Gastrocnemius medialis (tissue), 4 donors: ENCODE data around the gene BMP7.

Source experiments
- CTCF ChIP-seq, 5 experiments: fragments of 450-650 bp in 3 of 5; fragments of 200-600 bp in 2 of 5; sonication (generic) in 2 of 5; IDR thresholded peaks in 4 of 5; conservative IDR thresholded peaks in 1 of 5; 1 replicate in 4 of 5; 2 replicates in 1 of 5; pipeline ENCODE4 v1.5.1; 2016 to 2019; ENCODE audit warnings: antibody characterized with exemption in 5 of 5, mild to moderate bottlenecking in 3 of 5, moderate library complexity in 3 of 5
- POLR2A ChIP-seq, 2 donors: fragments of 450-650 bp; IDR thresholded peaks; one replicate each; pipeline ENCODE4 v1.6.1; 2017; ENCODE audit warnings: antibody characterized with exemption in 2 of 2, mild to moderate bottlenecking in 2 of 2, moderate library complexity in 2 of 2

- no peak for TF ChIP-seq POLR2A (IDR thresholded peaks at IDR 0.05)
- TF ChIP-seq CTCF (IDR thresholded peaks at IDR 0.05 in 4 of 5, conservative IDR thresholded peaks at IDR 0.05 in 1 of 5) = no peak
Measured at GRCh38 chr20:57169162-57169561, 97.3 kb downstream of the BMP7 start.
